NCI-H187 (cell line): ENCODE data around the gene TLR6.
A peak's percentile ranks its signal among the peaks of the same experiment; 100 is the strongest.

Source experiments
- DNase-seq, 2 experiments: peaks; one replicate each; lab custom pipeline; 2025; lab: John Stamatoyannopoulos, UW

The TLR6 gene

DNA sequence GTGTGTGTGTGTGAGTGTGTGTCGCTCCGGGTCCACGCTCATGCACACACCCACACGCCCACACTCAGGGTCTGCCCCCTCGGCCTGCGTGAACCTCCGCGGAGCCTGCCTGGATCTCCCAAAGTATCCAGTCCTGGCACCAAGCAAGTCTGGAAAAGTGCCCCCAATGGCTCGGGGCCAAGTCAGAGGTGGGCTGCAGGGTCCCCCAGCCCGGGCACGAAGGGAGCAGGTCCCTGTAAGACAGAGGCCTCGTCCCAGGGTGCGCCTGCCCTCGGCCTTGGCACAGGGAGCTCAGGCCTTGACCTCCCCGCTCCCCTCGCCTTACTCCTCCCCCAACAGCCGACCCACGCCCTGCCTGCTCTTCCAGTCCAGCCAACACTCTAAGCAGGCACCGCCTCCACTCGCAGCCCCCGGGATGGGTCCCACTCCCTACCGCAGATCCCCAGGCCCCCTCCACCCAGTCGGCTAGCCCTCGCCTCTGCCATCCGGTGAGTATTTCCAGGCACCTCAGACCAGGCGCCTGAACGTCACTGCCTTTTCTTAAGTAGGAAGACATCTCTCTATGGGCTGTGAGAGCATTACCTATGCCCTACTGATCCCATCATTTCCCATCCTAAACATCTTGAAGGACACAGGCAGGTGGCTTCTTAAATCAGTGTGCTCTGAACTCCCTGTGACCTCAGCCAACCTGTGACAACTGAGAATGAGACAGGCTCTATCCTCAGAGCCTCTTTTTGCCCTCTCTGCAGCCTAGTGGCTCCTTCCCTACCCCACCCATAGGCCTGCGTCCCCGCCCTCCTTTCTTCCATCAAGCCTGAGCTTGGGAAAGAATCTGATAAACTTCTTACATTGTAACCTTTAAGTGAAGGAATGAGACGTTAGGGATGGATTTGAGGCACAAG lies 11.7 kb upstream of the TLR6 start:
- no peak for DNase-seq

DNA sequence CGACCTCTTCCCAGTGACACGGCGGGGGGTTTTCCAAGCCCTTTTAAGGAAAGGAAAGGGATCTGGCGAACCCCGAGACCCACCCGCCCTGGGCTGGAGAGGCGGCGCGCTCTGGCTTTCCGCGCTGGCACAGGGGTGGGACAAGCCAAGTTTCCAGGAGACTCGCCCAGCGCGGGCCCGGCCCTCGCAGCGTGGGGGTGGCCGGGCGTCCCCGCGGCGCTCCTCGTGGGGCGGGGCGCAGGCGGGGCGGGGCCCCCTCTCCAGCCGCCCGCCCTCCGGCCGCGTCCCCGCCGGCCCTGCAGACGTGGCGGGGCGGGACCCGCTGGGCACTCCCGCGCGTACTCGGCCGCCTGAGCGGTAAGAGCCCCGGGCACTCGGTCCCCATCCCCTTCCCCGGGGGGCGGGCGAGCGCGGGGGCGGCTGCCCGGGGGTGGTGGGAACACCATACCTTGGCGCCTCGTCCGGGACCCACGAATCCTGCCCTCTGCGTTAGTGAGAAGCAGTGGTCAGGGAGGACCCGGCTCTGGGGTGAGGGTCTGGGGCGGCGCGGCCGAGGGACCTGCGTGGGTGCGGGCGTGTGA lies 11.0 kb upstream of the TLR6 start, which contains the start of gene FAM114A1:
FAM114A1 (plus strand) TSS at position 329 of the 581 bp plus-strand sequence. CDS start 10,273 bp downstream, outside the sequence.
- DNase-seq, result peak in 1 of 2 experiments; percentile 35

DNA sequence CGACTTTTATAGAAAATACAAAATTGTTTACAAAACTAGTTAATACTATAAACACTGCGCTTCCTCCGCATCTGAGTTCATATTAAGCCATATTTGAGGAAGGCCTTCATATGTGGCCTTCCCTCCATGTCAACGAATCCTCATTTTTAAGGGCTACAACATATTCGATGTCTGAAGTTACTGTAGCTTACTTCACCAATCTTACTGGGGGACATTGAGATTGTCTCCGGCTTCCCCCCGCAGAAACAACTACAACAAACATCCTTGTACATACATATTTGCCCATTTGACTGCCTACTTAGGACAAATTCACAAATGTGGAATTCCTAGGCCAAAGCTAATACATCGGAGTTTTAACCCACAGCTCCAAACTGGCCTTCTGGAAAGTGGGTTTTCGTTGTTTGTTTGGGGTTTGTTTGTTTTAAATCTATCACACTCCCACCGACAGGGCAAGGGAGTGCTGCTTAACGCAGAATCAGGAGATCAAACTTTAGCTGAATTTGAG lies 10.4 kb upstream of the TLR6 start:
- no peak for DNase-seq

DNA sequence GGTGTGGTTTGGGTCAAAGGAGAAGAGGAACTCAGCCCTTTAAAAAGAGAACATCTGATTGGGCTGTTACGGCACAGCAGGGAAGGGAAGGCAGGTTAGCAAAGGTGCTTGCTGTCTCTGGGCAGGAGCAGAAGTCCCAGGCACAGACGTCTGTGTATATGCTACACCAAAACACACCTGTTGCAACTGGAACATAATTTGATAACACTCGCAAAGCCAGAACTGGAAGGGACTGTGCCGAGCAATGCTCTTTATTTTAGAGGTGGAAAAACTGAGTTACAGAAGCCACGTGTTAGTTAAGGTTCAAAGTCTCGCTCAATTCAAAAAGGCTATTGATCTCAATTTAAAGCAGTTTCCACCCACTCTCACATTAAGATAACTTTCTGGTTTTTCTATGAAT lies 8.8 kb upstream of the TLR6 start:
- DNase-seq, result no peak

DNA sequence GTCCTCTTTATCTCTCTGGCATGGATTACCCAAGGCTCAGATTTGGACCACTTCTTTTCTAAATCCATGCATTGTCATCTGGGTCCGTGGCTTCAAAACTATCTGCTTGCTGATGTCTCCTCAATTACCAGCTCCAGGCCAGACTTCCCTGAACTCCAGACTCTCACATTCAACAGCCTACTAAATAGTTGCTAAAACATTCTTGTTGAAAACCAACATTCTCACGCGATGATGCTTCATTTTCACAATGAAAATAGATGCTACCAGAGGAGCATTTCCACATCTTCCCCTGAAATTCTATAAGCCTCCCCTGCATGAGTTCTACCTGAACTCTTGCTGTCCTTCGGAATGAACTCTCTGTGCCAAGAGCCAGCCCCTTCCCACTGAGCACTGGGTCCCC lies 5.2 kb upstream of the TLR6 start:
- no peak for DNase-seq

DNA sequence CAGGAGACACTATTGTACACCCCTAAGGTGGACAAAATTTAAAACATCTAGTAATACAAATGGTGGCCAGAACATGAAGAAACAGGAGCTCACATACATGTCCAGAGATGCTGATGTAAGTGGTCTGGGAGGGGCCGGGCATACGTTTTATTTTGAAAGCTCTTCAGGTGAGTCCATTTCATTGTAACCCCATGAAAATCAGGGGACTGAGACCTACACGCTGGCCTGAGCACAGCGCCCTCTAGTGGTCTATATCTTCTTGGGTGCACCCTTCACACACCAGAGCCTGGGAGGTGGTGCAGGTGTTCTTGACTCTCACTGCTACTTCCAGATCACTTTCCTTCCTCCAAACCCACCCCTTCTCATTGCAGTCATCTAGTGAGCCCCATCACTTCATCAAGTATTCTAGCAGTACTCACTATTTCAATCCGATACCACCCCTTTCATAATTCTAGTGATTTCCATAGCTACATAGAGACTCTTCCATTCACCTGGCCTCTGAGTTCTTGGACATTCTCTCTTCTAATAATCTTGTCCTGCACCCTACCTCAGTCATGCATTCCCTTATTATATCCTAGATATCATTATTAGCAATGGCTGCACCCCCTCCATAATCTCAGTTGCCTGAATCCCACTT lies 4.3 kb upstream of the TLR6 start:
- DNase-seq, result peak in 1 of 2 experiments; percentile 37

DNA sequence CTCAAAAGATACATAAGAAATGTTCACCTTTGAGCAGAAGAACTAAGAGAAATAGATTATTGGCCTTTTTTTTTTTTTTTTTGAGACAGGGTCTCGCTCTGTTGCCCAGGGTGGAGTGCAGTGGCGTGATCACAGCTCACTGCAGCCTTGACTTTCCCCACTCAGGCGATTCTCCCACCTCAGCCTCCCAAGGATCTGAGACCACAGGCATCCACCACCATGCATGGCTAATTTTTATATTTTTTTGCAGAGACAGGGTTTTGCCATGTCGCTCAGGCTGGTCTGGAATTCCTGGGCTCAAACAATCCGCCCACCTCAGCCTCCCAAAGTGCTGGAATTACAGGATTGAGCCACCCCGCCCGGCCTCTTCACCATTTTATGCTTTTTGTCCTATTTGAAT lies 2.9 kb upstream of the TLR6 start:
- DNase-seq, result no peak

DNA sequence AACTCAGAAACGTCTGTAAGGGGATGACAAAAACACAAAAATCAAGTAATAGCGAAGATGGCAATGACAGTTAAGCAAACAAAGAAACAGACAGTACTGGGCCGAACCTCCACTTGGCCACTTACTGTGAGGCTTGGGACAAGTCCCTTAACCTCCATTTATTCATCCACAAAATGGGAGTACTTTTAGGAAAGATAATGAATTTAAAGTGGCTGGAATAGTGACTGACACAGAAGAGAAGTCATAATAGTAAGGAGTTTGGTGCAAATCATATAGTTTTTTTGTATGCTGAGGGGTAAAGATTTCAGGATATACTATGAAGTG lies 1.4 kb upstream of the TLR6 start:
- no peak for DNase-seq

DNA sequence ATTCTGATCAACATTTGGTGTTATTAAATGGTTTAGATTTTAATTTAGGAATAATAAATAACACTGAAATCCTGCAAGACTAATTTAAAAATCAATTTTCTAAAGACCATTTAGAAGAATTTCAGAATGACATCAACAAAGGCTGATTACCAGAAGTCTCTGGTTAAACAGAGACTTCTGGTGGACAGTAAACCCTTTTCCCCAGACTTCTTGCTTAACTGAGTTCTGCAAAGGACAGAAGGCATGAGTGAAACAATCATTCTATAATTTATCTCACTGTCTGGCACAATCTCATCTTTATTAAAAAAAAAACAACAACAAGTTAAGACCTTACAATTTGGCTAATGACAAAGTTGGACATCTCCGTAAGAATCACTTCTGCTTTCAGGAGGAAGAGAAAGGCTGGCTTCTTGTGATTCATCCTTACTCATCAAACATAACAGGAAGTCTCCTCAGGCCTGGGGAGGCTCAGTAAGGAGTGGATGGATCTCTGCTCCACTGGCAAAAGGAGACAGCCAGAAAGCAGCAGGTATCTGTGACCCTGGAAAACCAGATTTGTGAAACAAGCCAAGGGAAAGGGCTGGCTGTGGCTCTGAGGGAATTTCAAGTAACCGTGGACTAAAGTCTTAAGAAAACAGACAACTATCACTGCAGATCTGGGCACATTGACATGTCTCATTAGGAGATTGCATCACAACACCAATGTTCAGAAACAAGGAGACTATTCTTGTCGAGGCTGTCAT lies 908 bp upstream of the TLR6 start:
- DNase-seq, result no peak

DNA sequence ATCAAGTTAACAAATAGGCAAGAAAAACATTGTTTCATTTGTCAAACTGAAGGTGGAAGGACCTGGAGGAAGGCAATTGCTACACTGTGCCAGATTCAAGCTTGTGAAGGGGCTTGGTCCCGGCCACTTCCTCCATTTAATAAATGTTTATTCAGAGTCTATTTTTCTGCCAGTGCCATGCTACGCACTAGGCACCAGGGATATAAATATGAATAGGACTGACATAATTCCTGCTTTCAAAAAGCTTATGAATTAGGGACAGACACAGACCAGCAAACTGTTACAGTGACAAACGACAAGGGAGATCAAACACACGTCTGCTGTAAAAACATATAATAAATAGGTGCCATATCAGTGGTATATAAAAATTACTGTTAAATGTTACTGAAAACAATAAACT lies 571 bp downstream of the TLR6 start:
- DNase-seq, result no peak

DNA sequence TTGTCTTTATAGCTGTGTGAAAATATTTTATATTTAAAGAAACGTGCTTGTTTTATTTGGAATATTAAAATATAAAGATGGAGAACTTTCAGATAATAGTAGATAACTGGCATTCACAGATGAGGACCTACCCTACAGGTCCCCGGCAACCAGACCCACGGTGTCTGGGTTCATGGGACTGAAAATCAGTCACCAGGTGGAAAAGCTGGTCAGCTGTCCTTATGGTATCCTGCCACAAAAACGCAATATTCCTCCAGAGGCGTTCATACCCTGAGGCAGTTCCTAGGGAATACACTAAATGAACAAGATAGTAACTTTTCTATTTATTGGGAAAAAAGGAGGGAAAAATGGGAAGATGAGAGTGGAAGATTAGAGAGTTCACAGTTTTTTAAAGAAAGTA lies 1.2 kb downstream of the TLR6 start:
- no peak for DNase-seq

DNA sequence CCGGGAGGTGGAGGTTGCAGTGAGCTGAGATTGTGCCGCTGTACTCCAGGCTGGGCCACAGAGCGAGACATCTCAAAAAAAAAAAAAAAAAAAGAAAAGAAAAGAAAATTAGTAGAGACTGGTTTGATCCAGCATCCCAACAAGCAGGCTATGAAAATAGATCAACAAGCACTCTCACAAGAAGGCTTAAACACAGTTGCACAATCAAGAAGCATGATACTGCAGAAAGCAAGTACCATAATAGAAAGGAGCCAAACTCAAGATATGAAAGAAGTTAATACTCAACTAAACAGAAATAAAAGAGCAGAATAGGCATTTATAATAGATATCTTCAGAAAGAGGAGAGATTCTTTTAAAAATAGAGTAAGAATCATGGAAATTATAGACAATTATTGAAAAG lies 10.6 kb downstream of the TLR6 start:
- DNase-seq, result no peak

DNA sequence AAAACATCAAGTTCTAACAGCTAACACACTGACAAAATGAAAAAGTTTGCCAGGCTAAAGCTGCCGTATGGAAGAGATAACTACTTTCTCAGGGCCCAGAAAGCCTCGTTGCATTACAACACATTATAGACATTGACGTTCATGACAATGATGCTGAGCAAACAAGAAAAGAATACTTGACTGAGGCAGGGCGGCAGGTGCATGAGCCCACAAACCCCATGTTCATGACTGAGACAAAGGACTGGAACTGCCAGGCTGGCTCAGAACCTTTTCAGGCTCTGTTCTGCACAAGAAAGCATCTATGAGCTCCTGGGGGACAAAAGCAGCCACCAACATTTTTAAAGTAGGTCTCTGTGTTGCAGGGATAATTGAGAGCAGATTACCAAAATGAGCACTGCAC lies 13.6 kb downstream of the TLR6 start:
- DNase-seq, result peak; percentile 76 to 79

DNA sequence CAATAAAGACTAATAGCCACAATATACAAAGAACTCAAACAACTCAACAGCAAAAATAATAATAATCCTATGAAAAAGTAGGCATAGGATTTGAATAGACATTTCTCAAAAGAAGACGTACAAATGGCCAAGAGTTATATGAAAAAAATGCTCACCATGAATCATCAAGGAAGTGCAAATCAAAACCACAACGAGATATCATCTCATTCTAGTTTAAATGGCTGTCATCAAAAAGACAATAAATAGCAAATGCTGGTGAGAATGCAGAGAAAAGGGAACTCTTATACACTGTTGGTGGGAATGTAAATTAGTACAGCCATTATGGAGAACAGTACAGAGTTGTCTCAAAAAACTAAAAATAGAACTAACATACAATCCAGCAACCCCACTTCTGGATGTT lies 18.8 kb downstream of the TLR6 start:
- DNase-seq, result no peak

DNA sequence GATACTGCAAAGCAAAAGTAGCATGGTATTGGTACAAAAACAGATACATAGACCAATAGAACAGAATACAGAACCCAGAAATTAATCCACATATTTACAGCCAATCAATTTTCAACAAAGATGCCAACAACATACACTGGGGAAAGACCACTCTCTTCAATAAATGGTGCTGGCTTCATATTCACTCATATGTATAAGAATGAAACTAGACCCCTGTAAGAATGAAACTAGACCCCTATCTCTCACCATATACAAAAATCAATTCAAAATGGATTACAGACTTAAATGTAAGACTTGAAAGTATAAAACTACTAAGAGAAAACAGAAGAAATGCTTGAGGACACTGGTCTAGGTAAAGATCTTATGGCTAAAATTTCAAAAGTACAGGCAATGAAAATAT lies 19.3 kb downstream of the TLR6 start:
- no peak for DNase-seq

DNA sequence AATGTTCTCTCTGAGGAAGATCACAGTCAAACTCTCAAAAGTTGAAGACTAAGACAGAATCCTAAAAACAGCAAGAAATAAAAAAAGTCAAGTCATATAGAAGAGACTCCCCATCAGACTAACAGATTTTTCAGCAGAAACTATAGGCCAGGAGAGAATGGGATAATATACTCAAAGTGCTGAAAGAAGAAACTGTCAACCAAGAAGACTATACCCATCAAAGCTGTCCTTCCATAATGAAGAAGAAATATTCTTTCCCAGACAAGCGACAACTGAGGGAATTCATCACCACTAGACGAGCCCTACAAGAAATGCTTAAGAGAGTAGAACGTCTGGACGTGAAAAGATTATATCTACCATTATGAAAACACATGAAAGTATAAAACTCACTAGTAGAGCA lies 22.0 kb downstream of the TLR6 start:
- DNase-seq, result no peak

DNA sequence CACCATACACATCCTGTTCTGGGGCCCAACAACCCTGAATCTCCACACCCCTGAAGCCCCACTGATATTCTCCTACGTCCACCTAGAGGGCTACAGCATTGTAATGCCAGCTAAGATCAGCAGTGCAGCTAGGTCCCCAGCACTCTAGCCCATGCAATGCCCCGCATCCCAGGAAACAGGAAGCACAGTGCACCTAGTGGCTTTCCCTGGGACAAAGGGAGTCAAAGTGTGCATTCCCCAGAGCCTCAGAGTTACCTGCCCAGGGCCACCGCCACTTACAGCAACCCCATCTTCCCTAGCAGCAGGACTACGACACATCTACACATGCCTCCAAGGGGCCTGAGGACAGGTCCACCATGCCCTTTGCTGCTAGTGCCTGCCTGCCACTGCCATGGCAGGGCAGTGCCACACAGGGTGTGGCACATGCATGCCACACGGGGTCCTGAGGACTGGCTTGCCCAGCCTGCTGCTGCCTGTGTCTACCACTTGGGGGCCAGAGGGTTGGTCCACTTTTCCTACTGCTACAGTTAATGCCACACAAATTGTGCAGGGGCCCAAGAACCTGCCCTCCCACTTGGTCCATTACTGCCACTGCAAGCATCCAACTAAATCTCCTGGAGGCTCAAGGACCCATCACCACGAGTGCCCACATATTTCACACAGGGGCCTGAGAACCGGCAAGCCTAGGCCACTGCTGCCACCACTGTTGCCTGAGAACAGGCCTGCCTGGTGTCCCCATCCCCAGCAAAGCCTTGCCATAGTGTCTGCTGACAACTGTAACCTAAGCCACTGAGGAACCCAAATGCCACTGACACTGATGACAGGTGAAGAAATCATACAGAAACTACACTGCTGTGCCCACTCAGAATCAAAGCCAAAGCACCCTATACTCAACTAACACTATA lies 23.7 kb downstream of the TLR6 start:
- no peak for DNase-seq

DNA sequence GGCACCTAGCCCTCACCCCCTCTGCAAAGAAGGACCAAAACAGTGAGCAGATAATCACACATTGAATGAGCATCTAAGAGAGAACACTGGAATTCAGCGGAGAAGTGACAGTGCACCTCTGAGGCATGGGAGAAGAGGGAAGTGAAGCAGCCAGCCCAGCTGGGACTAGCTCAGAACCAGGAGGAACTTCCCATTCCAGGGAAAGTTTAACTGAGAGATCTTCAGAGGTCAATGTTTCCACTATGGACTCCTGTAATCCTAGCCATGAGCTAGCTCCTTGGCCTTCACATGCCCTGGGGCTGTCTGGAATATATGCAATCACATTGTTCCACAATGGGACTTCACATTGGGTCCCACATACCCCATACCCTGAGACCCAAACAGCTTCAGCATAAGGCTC lies 24.4 kb downstream of the TLR6 start:
- no peak for DNase-seq

DNA sequence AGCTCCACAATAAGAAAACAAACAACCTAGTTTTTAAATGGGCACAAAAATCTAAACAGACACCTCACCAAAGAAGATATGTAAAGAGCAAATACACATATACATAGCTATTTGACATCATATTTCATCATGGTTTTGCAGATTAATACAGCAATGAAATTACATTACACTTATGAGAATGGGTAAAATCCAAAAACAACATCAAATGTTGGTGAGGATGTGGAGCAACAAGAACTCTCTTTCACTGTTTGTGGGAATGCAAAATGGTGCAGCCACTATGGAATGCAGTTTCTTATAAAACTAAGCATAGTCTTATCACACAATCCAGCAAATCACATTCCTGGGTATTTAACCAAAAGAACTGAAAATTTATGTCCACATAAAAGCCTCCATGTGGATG lies 25.0 kb downstream of the TLR6 start:
- no peak for DNase-seq

DNA sequence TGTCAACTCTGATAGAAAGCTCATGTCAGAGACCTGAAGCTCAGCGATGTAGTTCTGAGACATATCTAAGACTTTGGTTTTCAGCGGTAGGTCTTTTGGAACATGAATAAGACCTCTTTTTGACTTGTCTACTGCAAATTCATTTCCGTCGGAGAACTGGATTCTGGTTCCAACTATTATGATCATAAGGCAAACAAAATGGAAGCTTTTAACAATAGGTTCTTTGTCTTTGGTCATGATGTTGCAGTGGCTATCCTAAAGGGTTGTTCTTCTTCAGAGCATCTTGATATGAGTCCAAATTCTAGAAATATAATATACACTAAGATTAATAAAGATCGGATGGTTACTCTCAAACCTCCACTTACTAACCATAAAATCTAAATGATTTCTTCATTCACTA lies 27.4 kb downstream of the TLR6 start:
- DNase-seq, result no peak

DNA sequence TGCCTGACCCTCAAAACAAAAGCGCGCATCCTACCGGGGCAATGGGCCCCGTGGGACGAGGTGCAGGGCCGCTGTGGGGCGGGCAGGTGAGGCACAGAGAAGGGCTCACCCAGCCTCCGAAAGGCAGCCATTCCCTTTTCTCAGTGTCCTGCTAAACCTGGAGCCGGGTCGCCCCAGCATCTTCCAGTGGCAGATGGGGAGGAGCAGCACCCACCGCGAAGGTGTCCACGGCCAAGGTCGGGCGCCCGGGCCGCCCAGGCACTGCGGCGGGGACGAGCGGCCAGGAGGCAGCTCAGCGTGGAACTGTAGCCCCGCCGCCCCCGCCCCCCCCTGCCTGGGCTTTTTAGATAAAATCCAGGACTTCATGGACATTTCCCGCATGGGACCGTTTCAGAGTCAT lies 32.9 kb downstream of the TLR6 start:
- DNase-seq, result no peak
